Peyer's patch (tissue), 4 donors: ENCODE results near the gene PKN3. TPM values are rescaled to one million over a fixed set of nuclear protein-coding genes. Genes with fewer than 3 reads are reported as not detected.

Experiments used
- DNase-seq, 3 donors: peaks; one replicate each; pipeline ENCODE4 v3.0.0-alpha.2; 2017 to 2019
- H3K27ac ChIP-seq, 4 donors: fragments of 200-600 bp; sonication (generic); one replicate each; pipeline ENCODE4 v1.5.1; 2016 to 2019
- H3K27me3 ChIP-seq, 2 donors: fragments of 200-600 bp; sonication (generic); one replicate each; pipeline ENCODE4 v1.5.1; 2019
- H3K36me3 ChIP-seq, 3 donors: fragments of 200-600 bp; sonication (generic); one replicate each; pipeline ENCODE4 v1.5.1; 2016 to 2019
- H3K4me1 ChIP-seq, 4 donors: fragments of 200-600 bp; sonication (generic); one replicate each; pipeline ENCODE4 v1.5.1; 2016 to 2019
- H3K4me3 ChIP-seq, 4 donors: fragments of 200-600 bp; sonication (generic); 1 replicate in 3 of 4; 2 replicates in 1 of 4; pipeline ENCODE4 v1.5.1; 2016 to 2019; ENCODE audit warnings: mild to moderate bottlenecking in 1 of 4
- H3K9me3 ChIP-seq, 4 donors: fragments of 200-600 bp; sonication (generic); one replicate each; pipeline ENCODE4 v1.5.1; 2016 to 2019; ENCODE audit warnings: mild to moderate bottlenecking in 1 of 4
- CTCF ChIP-seq, 6 experiments: fragments of 450-650 bp in 4 of 6; fragments of 200-600 bp in 2 of 6; sonication (generic) in 1 of 6; IDR thresholded peaks; one replicate each; pipeline ENCODE4 v1.5.1; 2017 to 2019; ENCODE audit warnings: antibody characterized with exemption in 6 of 6, mild to moderate bottlenecking in 3 of 6, moderate library complexity in 1 of 6
- POLR2A ChIP-seq, 2 donors: fragments of 450-650 bp; IDR thresholded peaks; one replicate each; pipeline ENCODE4 v1.5.1; 2017; ENCODE audit warnings: antibody characterized with exemption in 2 of 2, mild to moderate bottlenecking in 2 of 2, moderate library complexity in 2 of 2
- total RNA-seq, 4 donors: library from RNA; depleted of rRNA; stranded (reverse); fragments of >200 nt; gene quantifications; one replicate each; pipeline ENCODE4 v1.1.0, GENCODE V29; 2016

Gene PKN3
- total RNA-seq, 4 donors from 2014 or later, result 5.6 to 15.7 (median 9.3) TPM

GRCh38 chr9:128712451-128713410 is 10.4 kb downstream of the PKN3 start:
- Histone ChIP-seq H3K27ac (no peak overlapping the region), H3K4me3 (no peak overlapping the region), H3K36me3 (no peaks in the 10 kb centered on the region), H3K4me1 (no peaks in the 10 kb centered on the region), H3K9me3 (no peaks in the 10 kb centered on the region), H3K27me3 (no peaks in the 10 kb centered on the region)
- TF ChIP-seq CTCF (IDR thresholded peaks at IDR 0.05) (no peak), POLR2A (IDR thresholded peaks at IDR 0.05) (no peak)
- peak in 1 of 3 donors; percentile 39 for DNase-seq

- no peaks in the 10 kb centered on the region for H3K9me3 ChIP-seq
- H3K27ac ChIP-seq, result no peak overlapping the region
- H3K4me3 ChIP-seq, result no peak overlapping the region
- peak in 1 of 3 donors; percentile 20 for DNase-seq
- TF ChIP-seq CTCF (IDR thresholded peaks at IDR 0.05), result no peak
- no peak for TF ChIP-seq POLR2A (IDR thresholded peaks at IDR 0.05)
- H3K27me3 ChIP-seq, result no peaks in the 10 kb centered on the region
- H3K36me3 ChIP-seq, result no peaks in the 10 kb centered on the region
- no peaks in the 10 kb centered on the region for H3K4me1 ChIP-seq
These were observed 11.1 kb downstream of the PKN3 start for GRCh38 chr9:128713411-128713780.

GRCh38 chr9:128713941-128714573 is 11.8 kb downstream of the PKN3 start:
- H3K36me3 ChIP-seq, result no peaks in the 10 kb centered on the region
- peak in 1 of 3 donors; percentile 26 for DNase-seq

GRCh38 chr9:128714586-128715435 is 12.5 kb downstream of the PKN3 start:
- Histone ChIP-seq H3K36me3 (no peaks in the 10 kb centered on the region), H3K4me3 (no peak overlapping the region), H3K9me3 (no peaks in the 10 kb centered on the region), H3K4me1 (peaks cover 0 to 4% (median 0%) of the 10 kb centered on the region in 4 donors), H3K27ac (no peak overlapping the region), H3K27me3 (no peaks in the 10 kb centered on the region)
- peak in 1 of 3 donors; percentile 34 for DNase-seq
- TF ChIP-seq CTCF (IDR thresholded peaks at IDR 0.05) (no peak), POLR2A (IDR thresholded peaks at IDR 0.05) (no peak)

More at GRCh38 chr9:128713941-128714573, 11.8 kb downstream of the PKN3 start:
- Histone ChIP-seq H3K4me1 (no peaks in the 10 kb centered on the region), H3K9me3 (no peaks in the 10 kb centered on the region), H3K27ac (no peak overlapping the region), H3K4me3 (no peak overlapping the region), H3K27me3 (no peaks in the 10 kb centered on the region)
- TF ChIP-seq POLR2A (IDR thresholded peaks at IDR 0.05) (no peak), CTCF (IDR thresholded peaks at IDR 0.05) (no peak)

- H3K27me3 ChIP-seq, result no peaks in the 10 kb centered on the region
- DNase-seq, result peak in 1 of 3 donors; percentile 20
- H3K4me1 ChIP-seq, result peaks cover 0 to 5% (median 0%) of the 10 kb centered on the region in 4 donors
- H3K36me3 ChIP-seq, result no peaks in the 10 kb centered on the region
- TF ChIP-seq CTCF (IDR thresholded peaks at IDR 0.05) (no peak), POLR2A (IDR thresholded peaks at IDR 0.05) (no peak)
- H3K9me3 ChIP-seq, result no peaks in the 10 kb centered on the region
- H3K27ac ChIP-seq, result no peak overlapping the region
- H3K4me3 ChIP-seq, result no peak overlapping the region
These were observed 13.1 kb downstream of the PKN3 start for GRCh38 chr9:128715436-128715750.
